Suprapubic skin (tissue), 3 donors: ENCODE results near the gene CADM1.

Experiments
- POLR2AphosphoS5 ChIP-seq, 3 donors: sonication (generic); formaldehyde crosslinking; IDR thresholded peaks; one replicate each; pipeline ENCODE4 v1.6.1; 2017; ENCODE audit warnings: antibody characterized with exemption in 3 of 3
- TF ChIP-seq, protein P1 (sequence below), 2 donors: fragments of 200-600 bp in 1 of 2; fragments of 450-650 bp in 1 of 2; sonication (generic) in 1 of 2; IDR thresholded peaks; one replicate each; pipeline ENCODE4 v1.5.1; 2016 to 2019; ENCODE audit warnings: antibody characterized with exemption in 2 of 2, mild to moderate bottlenecking in 1 of 2, moderate library complexity in 1 of 2

DNA sequence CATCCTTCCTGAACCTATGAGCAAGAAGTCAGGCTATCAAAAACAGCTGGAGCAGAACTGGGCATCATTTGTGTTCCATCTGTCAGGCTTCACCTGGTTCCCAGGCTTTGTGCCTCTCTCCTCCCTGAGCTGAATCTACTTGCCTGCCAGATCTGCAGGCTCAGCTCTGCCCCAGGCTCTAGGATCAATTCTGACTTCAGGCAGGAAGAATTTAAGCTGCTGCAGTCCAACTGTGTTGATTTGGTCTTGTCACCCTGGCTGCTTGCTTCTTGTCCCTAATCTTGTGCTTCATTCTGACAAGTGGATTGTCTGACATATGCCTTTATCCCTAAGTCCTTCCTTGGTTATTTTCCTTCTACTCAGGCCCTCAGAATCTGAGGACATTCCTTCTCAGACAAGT lies 31.6 kb upstream of the CADM1 start:
- TF ChIP-seq, protein P1, sequence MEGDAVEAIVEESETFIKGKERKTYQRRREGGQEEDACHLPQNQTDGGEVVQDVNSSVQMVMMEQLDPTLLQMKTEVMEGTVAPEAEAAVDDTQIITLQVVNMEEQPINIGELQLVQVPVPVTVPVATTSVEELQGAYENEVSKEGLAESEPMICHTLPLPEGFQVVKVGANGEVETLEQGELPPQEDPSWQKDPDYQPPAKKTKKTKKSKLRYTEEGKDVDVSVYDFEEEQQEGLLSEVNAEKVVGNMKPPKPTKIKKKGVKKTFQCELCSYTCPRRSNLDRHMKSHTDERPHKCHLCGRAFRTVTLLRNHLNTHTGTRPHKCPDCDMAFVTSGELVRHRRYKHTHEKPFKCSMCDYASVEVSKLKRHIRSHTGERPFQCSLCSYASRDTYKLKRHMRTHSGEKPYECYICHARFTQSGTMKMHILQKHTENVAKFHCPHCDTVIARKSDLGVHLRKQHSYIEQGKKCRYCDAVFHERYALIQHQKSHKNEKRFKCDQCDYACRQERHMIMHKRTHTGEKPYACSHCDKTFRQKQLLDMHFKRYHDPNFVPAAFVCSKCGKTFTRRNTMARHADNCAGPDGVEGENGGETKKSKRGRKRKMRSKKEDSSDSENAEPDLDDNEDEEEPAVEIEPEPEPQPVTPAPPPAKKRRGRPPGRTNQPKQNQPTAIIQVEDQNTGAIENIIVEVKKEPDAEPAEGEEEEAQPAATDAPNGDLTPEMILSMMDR (IDR thresholded peaks at IDR 0.05): no peak
- TF ChIP-seq POLR2AphosphoS5 (IDR thresholded peaks at IDR 0.05): no peak
